ENCODE results near the gene CANX. TPM values are rescaled to one million over a fixed set of nuclear protein-coding genes. Genes with fewer than 3 reads are reported as not detected.

Gene CANX
- total and polyA plus RNA-seq, 9 of the 15 experiments (the other 6 are each of a cell fraction or from before 2014, with no cell fraction given): 155 to 893 (median 589) TPM

- TF ChIP-seq ZNF277 (CRISPR knock-in tag; IDR thresholded peaks at IDR 0.05; ENCODE audit: borderline replicate concordance) (no peak), SETDB1 (IDR thresholded peaks at IDR 0.05; ENCODE audit: low read length) (no peak), HNRNPL (IDR thresholded peaks at IDR 0.05; ENCODE audit: low read depth, low read length) (no peak), ZNF644 (tag; IDR thresholded peaks at IDR 0.05; ENCODE audit: low read depth) (no peak), DDX20 (tag; IDR thresholded peaks at IDR 0.05; ENCODE audit: low read depth) (no peak), CXXC5 (CRISPR knock-in tag; IDR thresholded peaks at IDR 0.05) (peak; percentile 38), TFAM (CRISPR knock-in tag; conservative IDR thresholded peaks at IDR 0.05) (no peak), ZFP36 (IDR thresholded peaks at IDR 0.05; ENCODE audit: low read depth, low read length, partially characterized antibody) (no peak), RFX7 (CRISPR knock-in tag; IDR thresholded peaks at IDR 0.05) (no peak), SMAD3 (CRISPR knock-in tag; conservative IDR thresholded peaks at IDR 0.05) (no peak), HES1 (IDR thresholded peaks at IDR 0.05; ENCODE audit: low read depth) (no peak), MITF (IDR thresholded peaks at IDR 0.05) (no peak), DPF2 (IDR thresholded peaks at IDR 0.05) (0 out of 2 replicates have a peak, but pooled peaks have one; percentile 23), NEUROD1 (IDR thresholded peaks at IDR 0.05; ENCODE audit: borderline replicate concordance, low read depth, low read length, partially characterized antibody) (no peak), FOXP4 (CRISPR knock-in tag; IDR thresholded peaks at IDR 0.05; ENCODE audit: borderline replicate concordance) (no peak), MAX (CRISPR knock-in tag; IDR thresholded peaks at IDR 0.05) (no peak), EP400 (IDR thresholded peaks at IDR 0.05) (no peak), RBM39 (optimal IDR thresholded peaks at IDR 0.05; ENCODE audit: low read depth, low read length) (no peak), ZNF280B (CRISPR knock-in tag; IDR thresholded peaks at IDR 0.05) (no peak)
Observed at GRCh38 chr5:179763215-179763945, 64.6 kb downstream of the CANX start (continued).
